ENCODE data around the gene EEF2. TPM values are rescaled to one million over a fixed set of nuclear protein-coding genes. Genes with fewer than 3 reads are reported as not detected.
"Not testable (repeated sequence)": the region's sequence is repeated elsewhere in the genome, so short reads cannot be mapped to it uniquely, and the experiment has no call there.

Gene EEF2
- total and polyA plus RNA-seq, 4 donors = 244 to 1,090 (median 818) TPM

DNA sequence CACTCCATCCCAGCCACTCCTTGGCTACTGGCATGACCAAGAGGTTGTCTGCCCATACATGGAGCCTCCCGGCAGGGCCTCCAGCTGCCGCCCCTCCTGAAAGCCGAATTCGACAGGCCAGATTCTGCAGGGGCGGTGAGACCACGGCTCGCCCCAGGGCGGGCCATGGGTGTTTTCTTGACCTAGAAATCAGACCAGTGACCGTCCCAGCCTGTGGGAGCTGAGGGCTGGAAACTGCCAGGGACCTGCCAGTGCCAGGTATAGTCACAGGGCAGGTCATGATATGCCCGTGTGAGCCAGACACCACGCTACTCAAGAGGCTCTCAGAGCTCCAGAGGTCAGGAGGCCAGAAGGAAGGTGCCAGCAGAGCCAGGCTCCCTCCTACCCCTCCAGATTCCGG lies 31.2 kb downstream of the EEF2 start:
- H3K36me3 ChIP-seq (ENCODE audit: control insufficient read depth in 4 of 4, insufficient read depth in 3 of 4, low read depth in 1 of 4, low read length in 3 of 4) = peaks cover 2 to 21% (median 10%) of the 10 kb centered on the region in 4 donors
- no peak for TF ChIP-seq FOXA2 (IDR thresholded peaks at IDR 0.05)
- TF ChIP-seq, protein P1, sequence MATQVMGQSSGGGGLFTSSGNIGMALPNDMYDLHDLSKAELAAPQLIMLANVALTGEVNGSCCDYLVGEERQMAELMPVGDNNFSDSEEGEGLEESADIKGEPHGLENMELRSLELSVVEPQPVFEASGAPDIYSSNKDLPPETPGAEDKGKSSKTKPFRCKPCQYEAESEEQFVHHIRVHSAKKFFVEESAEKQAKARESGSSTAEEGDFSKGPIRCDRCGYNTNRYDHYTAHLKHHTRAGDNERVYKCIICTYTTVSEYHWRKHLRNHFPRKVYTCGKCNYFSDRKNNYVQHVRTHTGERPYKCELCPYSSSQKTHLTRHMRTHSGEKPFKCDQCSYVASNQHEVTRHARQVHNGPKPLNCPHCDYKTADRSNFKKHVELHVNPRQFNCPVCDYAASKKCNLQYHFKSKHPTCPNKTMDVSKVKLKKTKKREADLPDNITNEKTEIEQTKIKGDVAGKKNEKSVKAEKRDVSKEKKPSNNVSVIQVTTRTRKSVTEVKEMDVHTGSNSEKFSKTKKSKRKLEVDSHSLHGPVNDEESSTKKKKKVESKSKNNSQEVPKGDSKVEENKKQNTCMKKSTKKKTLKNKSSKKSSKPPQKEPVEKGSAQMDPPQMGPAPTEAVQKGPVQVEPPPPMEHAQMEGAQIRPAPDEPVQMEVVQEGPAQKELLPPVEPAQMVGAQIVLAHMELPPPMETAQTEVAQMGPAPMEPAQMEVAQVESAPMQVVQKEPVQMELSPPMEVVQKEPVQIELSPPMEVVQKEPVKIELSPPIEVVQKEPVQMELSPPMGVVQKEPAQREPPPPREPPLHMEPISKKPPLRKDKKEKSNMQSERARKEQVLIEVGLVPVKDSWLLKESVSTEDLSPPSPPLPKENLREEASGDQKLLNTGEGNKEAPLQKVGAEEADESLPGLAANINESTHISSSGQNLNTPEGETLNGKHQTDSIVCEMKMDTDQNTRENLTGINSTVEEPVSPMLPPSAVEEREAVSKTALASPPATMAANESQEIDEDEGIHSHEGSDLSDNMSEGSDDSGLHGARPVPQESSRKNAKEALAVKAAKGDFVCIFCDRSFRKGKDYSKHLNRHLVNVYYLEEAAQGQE (IDR thresholded peaks at IDR 0.05) = no peak
- no peak for TF ChIP-seq GABPA (IDR thresholded peaks at IDR 0.05 in 1 of 2, conservative IDR thresholded peaks at IDR 0.05 in 1 of 2)
- TF ChIP-seq FOXA1 (IDR thresholded peaks at IDR 0.05) = no peak
- TF ChIP-seq, protein P2, sequence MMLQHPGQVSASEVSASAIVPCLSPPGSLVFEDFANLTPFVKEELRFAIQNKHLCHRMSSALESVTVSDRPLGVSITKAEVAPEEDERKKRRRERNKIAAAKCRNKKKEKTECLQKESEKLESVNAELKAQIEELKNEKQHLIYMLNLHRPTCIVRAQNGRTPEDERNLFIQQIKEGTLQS (IDR thresholded peaks at IDR 0.05) = no peak
- TF ChIP-seq HNF4G (IDR thresholded peaks at IDR 0.05) = no peak
- no peak for TF ChIP-seq EGR1 (IDR thresholded peaks at IDR 0.05; ENCODE audit: low read depth in 2 of 2)
- no peak for TF ChIP-seq JUND (IDR thresholded peaks at IDR 0.05)
- no peak for TF ChIP-seq YY1 (IDR thresholded peaks at IDR 0.05)
- TF ChIP-seq HNF4A (conservative IDR thresholded peaks at IDR 0.05) = no peak
- TF ChIP-seq, protein P3, sequence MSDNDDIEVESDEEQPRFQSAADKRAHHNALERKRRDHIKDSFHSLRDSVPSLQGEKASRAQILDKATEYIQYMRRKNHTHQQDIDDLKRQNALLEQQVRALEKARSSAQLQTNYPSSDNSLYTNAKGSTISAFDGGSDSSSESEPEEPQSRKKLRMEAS (IDR thresholded peaks at IDR 0.05) = no peak
- TF ChIP-seq, protein P4, sequence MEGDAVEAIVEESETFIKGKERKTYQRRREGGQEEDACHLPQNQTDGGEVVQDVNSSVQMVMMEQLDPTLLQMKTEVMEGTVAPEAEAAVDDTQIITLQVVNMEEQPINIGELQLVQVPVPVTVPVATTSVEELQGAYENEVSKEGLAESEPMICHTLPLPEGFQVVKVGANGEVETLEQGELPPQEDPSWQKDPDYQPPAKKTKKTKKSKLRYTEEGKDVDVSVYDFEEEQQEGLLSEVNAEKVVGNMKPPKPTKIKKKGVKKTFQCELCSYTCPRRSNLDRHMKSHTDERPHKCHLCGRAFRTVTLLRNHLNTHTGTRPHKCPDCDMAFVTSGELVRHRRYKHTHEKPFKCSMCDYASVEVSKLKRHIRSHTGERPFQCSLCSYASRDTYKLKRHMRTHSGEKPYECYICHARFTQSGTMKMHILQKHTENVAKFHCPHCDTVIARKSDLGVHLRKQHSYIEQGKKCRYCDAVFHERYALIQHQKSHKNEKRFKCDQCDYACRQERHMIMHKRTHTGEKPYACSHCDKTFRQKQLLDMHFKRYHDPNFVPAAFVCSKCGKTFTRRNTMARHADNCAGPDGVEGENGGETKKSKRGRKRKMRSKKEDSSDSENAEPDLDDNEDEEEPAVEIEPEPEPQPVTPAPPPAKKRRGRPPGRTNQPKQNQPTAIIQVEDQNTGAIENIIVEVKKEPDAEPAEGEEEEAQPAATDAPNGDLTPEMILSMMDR (IDR thresholded peaks at IDR 0.05; ENCODE audit: low read depth, low read length, missing input control) = no peak
- TF ChIP-seq SP1 (IDR thresholded peaks at IDR 0.05) = no peak
- TF ChIP-seq RAD21 (IDR thresholded peaks at IDR 0.05) = no peak
- TF ChIP-seq TAF1 (conservative IDR thresholded peaks at IDR 0.05) = no peak
- TF ChIP-seq RXRA (IDR thresholded peaks at IDR 0.05) = no peak
- no peak overlapping the region for H3K4me3 ChIP-seq (ENCODE audit: low read depth in 1 of 3, low read length in 3 of 3)
- H3K27ac ChIP-seq (ENCODE audit: low read depth in 1 of 2, low read length in 2 of 2) = no peak overlapping the region
- H3K9ac ChIP-seq (ENCODE audit: low read depth in 1 of 2, low read length in 2 of 2) = no peak overlapping the region
- no peaks in the 10 kb centered on the region for H3K27me3 ChIP-seq (ENCODE audit: control insufficient read depth in 4 of 4, insufficient read depth in 4 of 4, low read length in 3 of 4)
- WGBS = 89% methylated on average over 12 of the region's 12 CpGs
- peaks cover 0 to 1% (median 0%) of the 10 kb centered on the region in 4 donors for H3K4me1 ChIP-seq (ENCODE audit: control insufficient read depth in 4 of 4, insufficient read depth in 4 of 4, low read length in 3 of 4)
- no peak for DNase-seq (ENCODE audit: low spot score)
- H3K9me3 ChIP-seq (ENCODE audit: control insufficient read depth in 4 of 4, low read length in 3 of 4) = no peaks in the 10 kb centered on the region

DNA sequence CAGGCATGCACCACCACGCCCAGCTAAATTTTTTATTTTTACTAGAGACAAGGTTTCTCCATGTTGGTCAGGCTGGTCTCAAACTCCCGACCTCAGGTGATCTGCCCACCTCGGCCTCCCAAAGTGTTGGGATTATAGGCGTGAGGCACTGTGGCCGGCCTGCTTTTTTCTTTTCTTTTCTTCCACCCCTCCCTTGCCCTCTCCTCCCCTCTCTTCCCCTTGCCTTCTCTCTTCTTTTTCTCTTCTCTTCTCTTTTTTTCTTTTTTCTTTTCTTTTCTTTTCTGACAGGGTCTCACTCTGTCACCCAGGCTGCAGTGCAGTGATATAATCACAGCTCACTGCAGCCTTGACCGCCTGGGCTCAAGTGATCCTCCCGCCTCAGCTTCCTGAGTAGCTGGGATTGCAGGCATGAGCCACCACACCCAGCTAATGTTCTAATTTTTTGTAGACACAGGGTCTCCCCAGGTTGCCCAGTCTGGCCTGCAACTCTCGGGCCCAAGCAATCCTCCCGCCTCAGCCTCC lies 32.4 kb downstream of the EEF2 start:
- WGBS = 83% methylated on average over 9 of the region's 9 CpGs
- H3K9ac ChIP-seq (ENCODE audit: low read depth in 1 of 2, low read length in 2 of 2); H3K9me3 ChIP-seq (ENCODE audit: control insufficient read depth in 4 of 4, low read length in 3 of 4); H3K4me3 ChIP-seq (ENCODE audit: low read depth in 1 of 3, low read length in 3 of 3); H3K36me3 ChIP-seq (ENCODE audit: control insufficient read depth in 4 of 4, insufficient read depth in 3 of 4, low read depth in 1 of 4, low read length in 3 of 4); H3K27ac ChIP-seq (ENCODE audit: low read depth in 1 of 2, low read length in 2 of 2); DNase-seq (ENCODE audit: low spot score); H3K4me1 ChIP-seq (ENCODE audit: control insufficient read depth in 4 of 4, insufficient read depth in 4 of 4, low read length in 3 of 4); H3K27me3 ChIP-seq (ENCODE audit: control insufficient read depth in 4 of 4, insufficient read depth in 4 of 4, low read length in 3 of 4): not testable (repeated sequence)
